Measurements from ENCODE around the gene KRTAP2-3. TPM values are rescaled to one million over a fixed set of nuclear protein-coding genes. Genes with fewer than 3 reads are reported as not detected.

KRTAP2-3 gene
- total and polyA plus RNA-seq, 12 donors, result not detected

DNA sequence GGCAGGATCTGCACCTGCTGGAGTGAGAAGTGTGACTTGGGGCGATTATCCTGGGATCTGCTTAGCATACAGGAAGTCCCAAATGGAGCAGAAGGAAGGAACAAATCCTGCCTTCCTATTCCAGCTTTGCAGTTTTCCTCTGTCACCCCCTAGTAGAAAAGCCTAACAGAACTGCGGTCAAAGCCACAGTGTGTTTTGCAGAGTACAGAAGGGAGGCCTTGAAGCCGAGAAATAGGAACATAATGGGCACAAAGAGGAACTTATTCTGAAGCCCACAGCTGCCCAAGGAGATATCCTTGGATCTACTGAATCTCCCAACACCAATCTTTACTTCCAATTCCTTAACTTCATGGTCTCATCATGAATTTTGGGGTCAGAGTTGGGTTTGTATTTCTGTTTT lies 41.4 kb downstream of the KRTAP2-3 start:
- H3K27ac ChIP-seq, result no peak overlapping the region
- intact Hi-C loops (cut with DNase I), result no loop called here
- no peaks in the 10 kb centered on the region for H3K27me3 ChIP-seq
- 70 to 78% (median 73%) methylated on average over 3 of the region's 3 CpGs for WGBS, 4 donors
- H3K4me3 ChIP-seq, result no peak overlapping the region
- H3K36me3 ChIP-seq (replicated peaks in 1 of 2), result no peaks in the 10 kb centered on the region
- TF ChIP-seq POLR2A (IDR thresholded peaks at IDR 0.05), result no peak
- TF ChIP-seq, protein P1, sequence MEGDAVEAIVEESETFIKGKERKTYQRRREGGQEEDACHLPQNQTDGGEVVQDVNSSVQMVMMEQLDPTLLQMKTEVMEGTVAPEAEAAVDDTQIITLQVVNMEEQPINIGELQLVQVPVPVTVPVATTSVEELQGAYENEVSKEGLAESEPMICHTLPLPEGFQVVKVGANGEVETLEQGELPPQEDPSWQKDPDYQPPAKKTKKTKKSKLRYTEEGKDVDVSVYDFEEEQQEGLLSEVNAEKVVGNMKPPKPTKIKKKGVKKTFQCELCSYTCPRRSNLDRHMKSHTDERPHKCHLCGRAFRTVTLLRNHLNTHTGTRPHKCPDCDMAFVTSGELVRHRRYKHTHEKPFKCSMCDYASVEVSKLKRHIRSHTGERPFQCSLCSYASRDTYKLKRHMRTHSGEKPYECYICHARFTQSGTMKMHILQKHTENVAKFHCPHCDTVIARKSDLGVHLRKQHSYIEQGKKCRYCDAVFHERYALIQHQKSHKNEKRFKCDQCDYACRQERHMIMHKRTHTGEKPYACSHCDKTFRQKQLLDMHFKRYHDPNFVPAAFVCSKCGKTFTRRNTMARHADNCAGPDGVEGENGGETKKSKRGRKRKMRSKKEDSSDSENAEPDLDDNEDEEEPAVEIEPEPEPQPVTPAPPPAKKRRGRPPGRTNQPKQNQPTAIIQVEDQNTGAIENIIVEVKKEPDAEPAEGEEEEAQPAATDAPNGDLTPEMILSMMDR (IDR thresholded peaks at IDR 0.05), result no peak
- no peak for DNase-seq
- H3K9me3 ChIP-seq (replicated peaks in 1 of 3), result no peaks in the 10 kb centered on the region
- H3K4me1 ChIP-seq (replicated peaks in 1 of 2), result no peaks in the 10 kb centered on the region

DNA sequence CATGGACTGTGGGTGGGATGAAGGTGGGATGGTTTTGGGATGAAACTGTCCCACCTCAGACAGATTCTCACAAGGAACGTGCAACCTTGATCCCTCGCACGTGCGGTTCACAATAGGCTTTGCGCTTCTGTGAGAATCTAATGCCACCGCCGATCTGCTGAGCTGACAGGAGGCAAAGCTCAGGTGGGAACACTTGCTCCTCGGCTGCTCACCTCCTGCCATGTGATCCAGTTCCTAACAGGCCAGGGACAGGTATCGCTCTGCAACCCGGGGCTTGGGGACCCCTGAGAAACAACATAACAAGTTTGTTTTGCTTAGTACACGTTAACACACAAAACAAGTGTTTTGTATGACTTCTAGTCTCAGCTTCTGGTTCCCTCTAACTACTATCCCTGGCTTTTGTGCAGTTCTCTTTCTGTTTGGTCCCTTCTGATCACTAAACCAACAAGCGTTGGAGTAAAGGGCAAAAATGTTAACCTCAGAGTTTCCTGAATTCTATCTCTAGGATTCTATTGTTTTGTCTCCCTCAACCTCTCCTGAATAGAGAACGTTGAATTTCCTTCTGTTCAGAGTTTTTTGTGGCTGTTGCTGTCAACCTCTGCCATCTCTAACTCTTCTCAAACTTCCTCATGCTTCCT lies 43.2 kb downstream of the KRTAP2-3 start:
- DNase-seq, result no peak
- Histone ChIP-seq H3K27me3 (no peaks in the 10 kb centered on the region), H3K4me3 (no peak overlapping the region), H3K4me1 (replicated peaks in 1 of 2) (no peaks in the 10 kb centered on the region), H3K27ac (no peak overlapping the region), H3K36me3 (replicated peaks in 1 of 2) (no peaks in the 10 kb centered on the region), H3K9me3 (replicated peaks in 1 of 3) (no peaks in the 10 kb centered on the region)
- 79 to 81% (median 80%) methylated on average over 13 of the region's 13 CpGs for WGBS, 4 donors
- TF ChIP-seq, protein P1 (IDR thresholded peaks at IDR 0.05), result no peak
- no peak for TF ChIP-seq POLR2A (IDR thresholded peaks at IDR 0.05)
- intact Hi-C loops (cut with DNase I), result no loop called here

DNA sequence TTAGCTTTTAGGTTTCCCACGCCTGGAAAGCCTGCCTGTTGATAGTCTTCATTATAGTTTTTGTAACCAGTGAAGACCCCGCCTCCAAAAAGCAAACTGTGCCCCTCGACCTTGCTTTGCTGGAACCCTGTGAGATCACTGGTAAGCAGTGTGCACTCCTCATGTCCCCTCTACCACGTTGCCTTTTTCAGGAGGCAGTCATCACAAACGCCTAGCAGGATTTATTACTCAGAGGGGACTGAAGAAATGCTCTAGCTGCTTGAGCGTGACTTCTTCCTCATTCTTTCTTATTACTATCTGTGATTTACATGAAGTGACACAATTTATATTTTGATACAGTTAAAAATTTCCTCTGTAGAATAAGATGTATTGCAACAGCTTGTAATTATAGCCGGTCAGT lies 44.5 kb downstream of the KRTAP2-3 start:
- no peaks in the 10 kb centered on the region for H3K4me1 ChIP-seq (replicated peaks in 1 of 2)
- H3K4me3 ChIP-seq, result no peak overlapping the region
- H3K27me3 ChIP-seq, result no peaks in the 10 kb centered on the region
- no peaks in the 10 kb centered on the region for H3K36me3 ChIP-seq (replicated peaks in 1 of 2)
- TF ChIP-seq, protein P1 (IDR thresholded peaks at IDR 0.05), result no peak
- no peak for TF ChIP-seq POLR2A (IDR thresholded peaks at IDR 0.05)
- 62 to 73% (median 66%) methylated on average over 7 of the region's 7 CpGs for WGBS, 4 donors
- intact Hi-C loops (cut with DNase I), result no loop called here
- no peaks in the 10 kb centered on the region for H3K9me3 ChIP-seq (replicated peaks in 1 of 3)
- no peak overlapping the region for H3K27ac ChIP-seq
- no peak for DNase-seq

DNA sequence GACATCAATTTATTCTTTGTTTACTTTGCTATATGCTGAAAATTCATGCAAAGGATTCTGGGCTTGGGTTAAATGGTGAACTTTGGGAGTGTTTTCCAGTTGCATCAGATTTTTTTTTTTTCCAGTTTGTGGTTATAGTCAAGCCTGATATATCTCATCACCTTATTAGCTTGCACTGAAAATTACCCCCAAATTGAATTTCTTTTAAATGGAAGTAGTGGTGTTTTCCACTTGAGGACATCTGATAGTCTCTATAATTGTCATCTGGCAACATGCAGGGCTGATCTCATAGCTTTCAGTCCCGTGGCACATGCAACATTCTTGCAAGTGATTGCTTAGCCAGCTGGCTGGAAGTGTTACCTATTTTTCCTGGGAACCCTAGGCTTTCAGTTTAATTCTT lies 46.3 kb downstream of the KRTAP2-3 start:
- no peaks in the 10 kb centered on the region for H3K4me1 ChIP-seq (replicated peaks in 1 of 2)
- no peaks in the 10 kb centered on the region for H3K9me3 ChIP-seq (replicated peaks in 1 of 3)
- no peak overlapping the region for H3K4me3 ChIP-seq
- WGBS, 4 donors, result 54 to 67% (median 56%) methylated on average over 1 of the region's 1 CpG
- H3K36me3 ChIP-seq (replicated peaks in 1 of 2), result no peaks in the 10 kb centered on the region
- intact Hi-C loops (cut with DNase I), result no loop called here
- TF ChIP-seq POLR2A (IDR thresholded peaks at IDR 0.05), result no peak
- TF ChIP-seq, protein P1 (IDR thresholded peaks at IDR 0.05), result no peak
- H3K27me3 ChIP-seq, result no peaks in the 10 kb centered on the region
- peak in 1 of 7 donors; percentile 60 for DNase-seq
- H3K27ac ChIP-seq, result no peak overlapping the region
